Activated T-helper 1 cell treated with anti-CD3 and anti-CD28 coated beads, Interleukin-12 subunit alpha, Interleukin-12 subunit beta, Interleukin-2, Interleukin-4 antibody, amounts not matched to agents 30 ng/mL and 10 ng/mL and 1 ng/mL, durations not matched to agents 14 hours and 24 hours and 36 hours (primary cell): ENCODE data around the gene SPNS2. TPM values are rescaled to one million over a fixed set of nuclear protein-coding genes. Genes with fewer than 3 reads are reported as not detected.
"Not testable (repeated sequence)": the region's sequence is repeated elsewhere in the genome, so short reads cannot be mapped to it uniquely, and the experiment has no call there.

Source experiments
- DNase-seq: peaks from one replicate; pipeline ENCODE4 v3.0.0; 2021; ENCODE audit warnings: low spot score
- H3K27ac Mint-ChIP-seq: one replicate; pipeline ENCODE4 v1.8.0; 2021; ENCODE audit warnings: mild to moderate bottlenecking, mixed read lengths
- H3K27me3 Mint-ChIP-seq: one replicate; pipeline ENCODE4 v1.8.0; 2022; ENCODE audit warnings: mild to moderate bottlenecking, moderate library complexity, mixed read lengths; ENCODE audit not compliant: insufficient read depth
- H3K36me3 Mint-ChIP-seq: one replicate; pipeline ENCODE4 v1.8.0; 2021; ENCODE audit warnings: low read depth, mixed read lengths
- H3K4me1 Mint-ChIP-seq: one replicate; pipeline ENCODE4 v1.8.0; 2021; ENCODE audit warnings: low read depth, mixed read lengths
- H3K4me3 Mint-ChIP-seq: one replicate; pipeline ENCODE4 v1.8.0; 2021; ENCODE audit warnings: mild to moderate bottlenecking, moderate library complexity, mixed read lengths
- H3K9me3 Mint-ChIP-seq: one replicate; pipeline ENCODE4 v1.8.0; 2021; ENCODE audit warnings: mixed read lengths
- intact Hi-C: fragments of 100-400 bp; cut with micrococcal nuclease; formaldehyde crosslinking; loops from one replicate; pipeline ENCODE4 v1.15.1; 2024
- total RNA-seq: library from RNA; stranded (reverse); gene quantifications from 2 replicates; pipeline ENCODE4 v1.2.3, GENCODE V29; 2022

SPNS2 gene
- total RNA-seq, 1 donor from 2014 or later: not detected

DNA sequence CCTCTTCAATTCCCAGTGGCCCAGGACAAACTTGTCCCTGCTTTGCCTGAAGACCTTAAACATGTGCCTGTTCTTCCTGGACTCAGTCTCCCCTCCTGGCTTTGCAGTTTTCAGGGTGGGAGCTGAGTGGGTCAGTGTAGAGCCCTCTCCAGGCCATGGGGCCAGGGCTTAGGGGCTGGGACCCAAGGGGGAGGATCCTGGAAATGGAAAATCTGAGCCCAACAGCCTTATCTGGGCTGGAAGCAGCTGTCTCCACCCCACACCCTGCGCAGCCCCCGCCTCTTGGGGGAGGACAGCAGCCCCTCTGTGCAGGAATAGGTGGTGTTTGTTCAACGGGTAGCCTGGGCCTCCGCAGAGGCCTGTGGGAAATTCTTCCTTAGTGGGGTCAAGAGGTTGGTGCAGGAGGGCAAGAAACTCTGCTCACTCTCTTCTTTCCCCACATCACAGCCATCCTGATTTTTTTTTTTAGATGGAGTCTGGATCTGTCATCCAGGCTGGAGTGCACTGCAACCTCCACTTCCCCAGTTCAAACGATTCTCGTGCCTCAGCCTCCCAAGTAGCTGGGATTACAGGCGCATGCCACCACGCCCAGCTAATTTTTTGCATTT is 78.8 kb downstream of the SPNS2 start:
- H3K4me3 Mint-ChIP-seq: no peak overlapping the region
- intact Hi-C loops: no loop called here

DNA sequence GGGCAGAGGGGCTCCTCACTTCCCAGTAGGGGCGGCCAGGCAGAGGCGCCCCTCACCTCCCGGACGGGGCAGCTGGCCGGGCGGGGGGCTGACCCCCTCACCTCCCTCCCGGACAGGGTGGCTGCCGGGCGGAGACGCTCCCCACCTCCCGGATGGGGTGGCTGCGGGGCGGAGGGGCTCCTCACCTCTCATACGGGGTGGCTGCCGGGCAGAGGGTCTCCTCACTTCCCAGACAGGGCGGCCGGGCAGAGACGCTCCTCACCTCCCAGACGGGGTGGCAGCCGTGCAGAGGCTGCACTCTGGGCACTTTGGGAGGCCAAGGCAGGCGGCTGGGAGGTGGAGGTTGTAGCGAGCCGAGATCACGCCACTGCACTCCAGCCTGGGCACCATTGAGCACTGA is 79.7 kb downstream of the SPNS2 start:
- DNase-seq, intact Hi-C loops, H3K4me1 Mint-ChIP-seq, H3K27ac Mint-ChIP-seq, H3K36me3 Mint-ChIP-seq, H3K9me3 Mint-ChIP-seq, H3K4me3 Mint-ChIP-seq: not testable (repeated sequence)
- peaks cover 34% of the 10 kb centered on the region for H3K27me3 Mint-ChIP-seq

More for the DNA sequence above, 78.8 kb downstream of the SPNS2 start:
- no peak for DNase-seq
- Mint-ChIP-seq H3K36me3 (no peaks in the 10 kb centered on the region), H3K4me1 (peaks cover 18% of the 10 kb centered on the region), H3K27me3 (peaks cover 32% of the 10 kb centered on the region), H3K27ac (no peak overlapping the region), H3K9me3 (no peaks in the 10 kb centered on the region)

DNA sequence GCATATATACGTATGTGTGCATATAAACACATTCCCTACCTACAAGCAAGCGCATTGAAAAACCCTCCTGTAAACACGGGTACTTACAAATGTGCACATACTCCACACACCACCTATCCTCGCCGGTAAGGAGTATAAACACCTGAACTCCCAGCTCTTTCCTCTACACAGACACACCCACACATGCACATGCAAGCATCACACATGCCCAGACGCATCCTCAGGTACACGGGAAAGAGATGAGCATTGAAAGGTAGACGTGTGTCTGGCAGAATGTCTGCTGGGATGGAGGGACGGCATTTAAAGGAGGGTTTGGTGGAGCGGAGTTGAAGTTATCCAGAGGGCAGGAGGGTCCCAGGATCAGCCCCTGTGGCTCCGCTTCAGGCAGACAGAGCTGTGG is 81.0 kb downstream of the SPNS2 start:
- H3K36me3 Mint-ChIP-seq: no peaks in the 10 kb centered on the region
- H3K4me3 Mint-ChIP-seq: no peak overlapping the region
- H3K4me1 Mint-ChIP-seq: no peaks in the 10 kb centered on the region
- H3K9me3 Mint-ChIP-seq: no peaks in the 10 kb centered on the region
- peaks cover 34% of the 10 kb centered on the region for H3K27me3 Mint-ChIP-seq
- no peak for DNase-seq
- no peak overlapping the region for H3K27ac Mint-ChIP-seq
- intact Hi-C loops: no loop called here

DNA sequence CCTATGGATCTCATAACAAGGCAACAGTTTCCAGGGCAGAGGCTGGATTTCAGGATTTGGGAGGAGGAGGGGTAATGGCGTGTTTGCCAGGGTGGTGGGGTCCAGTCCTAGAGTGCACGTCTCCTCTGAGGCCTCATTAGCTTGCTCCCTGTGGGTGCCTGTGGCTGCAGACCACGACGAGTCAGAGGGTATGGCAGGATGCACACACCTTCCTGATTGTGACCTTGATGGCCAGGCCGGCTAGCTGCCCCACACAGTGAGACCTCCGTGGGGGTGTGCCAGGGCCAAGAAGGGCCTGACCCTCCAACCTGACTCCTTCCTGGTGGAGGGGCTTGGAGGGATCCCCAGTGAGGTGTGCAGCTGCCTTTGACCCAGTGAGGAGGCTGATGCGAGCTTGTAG is 81.6 kb downstream of the SPNS2 start:
- H3K4me1 Mint-ChIP-seq: no peaks in the 10 kb centered on the region
- H3K36me3 Mint-ChIP-seq: no peaks in the 10 kb centered on the region
- intact Hi-C loops: no loop called here
- peaks cover 34% of the 10 kb centered on the region for H3K27me3 Mint-ChIP-seq
- H3K4me3 Mint-ChIP-seq: no peak overlapping the region
- H3K9me3 Mint-ChIP-seq: no peaks in the 10 kb centered on the region
- no peak overlapping the region for H3K27ac Mint-ChIP-seq
- no peak for DNase-seq

DNA sequence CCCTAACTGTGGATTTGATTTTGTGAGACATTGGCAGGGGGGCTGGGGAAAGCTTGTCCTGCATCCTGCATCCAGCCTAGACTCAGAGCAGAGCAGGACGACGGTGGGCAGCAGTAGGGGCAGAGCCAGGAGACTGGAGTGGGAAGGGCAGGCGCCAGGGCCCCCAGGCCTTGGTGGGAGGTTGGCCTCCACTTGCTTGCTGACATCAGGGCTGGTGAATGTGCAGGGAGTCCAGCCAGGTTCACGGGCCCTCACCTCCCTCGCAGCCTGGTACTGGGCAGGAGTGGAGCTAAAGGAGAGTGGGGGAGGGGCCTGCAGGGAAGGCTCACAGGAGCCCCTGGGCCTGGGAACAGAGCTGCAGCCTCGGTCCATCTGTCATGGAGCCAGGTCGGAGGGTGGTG is 83.4 kb downstream of the SPNS2 start:
- Mint-ChIP-seq H3K4me3 (no peak overlapping the region), H3K27me3 (peaks cover 42% of the 10 kb centered on the region), H3K4me1 (no peaks in the 10 kb centered on the region)

DNA sequence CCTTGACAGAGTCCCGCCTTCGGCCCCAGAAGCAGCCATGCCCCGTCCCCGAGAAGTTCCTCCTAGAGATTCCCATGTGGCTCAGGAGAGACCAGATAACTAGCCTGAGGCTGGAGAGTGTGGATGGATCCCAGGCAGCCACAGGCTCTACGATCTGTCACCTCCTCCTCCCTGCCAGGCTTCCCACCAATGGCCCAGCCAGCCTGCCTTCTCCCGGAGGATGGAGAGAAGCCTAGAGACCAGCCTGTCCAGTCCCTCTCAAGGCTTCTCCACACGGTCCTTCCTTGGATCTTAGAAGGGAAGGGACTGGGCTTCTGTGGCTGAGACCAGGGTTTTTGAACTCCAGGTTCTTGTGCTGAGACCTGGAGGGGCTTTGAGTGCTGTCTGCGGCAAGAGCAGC is 84.0 kb downstream of the SPNS2 start:
- no peak for DNase-seq
- no peak overlapping the region for H3K27ac Mint-ChIP-seq
- intact Hi-C loops: no loop called here
- no peaks in the 10 kb centered on the region for H3K9me3 Mint-ChIP-seq
- no peak overlapping the region for H3K4me3 Mint-ChIP-seq
- H3K4me1 Mint-ChIP-seq: no peaks in the 10 kb centered on the region
- H3K36me3 Mint-ChIP-seq: no peaks in the 10 kb centered on the region
- peaks cover 47% of the 10 kb centered on the region for H3K27me3 Mint-ChIP-seq

More for the DNA sequence above, 83.4 kb downstream of the SPNS2 start:
- Mint-ChIP-seq H3K9me3 (no peaks in the 10 kb centered on the region), H3K36me3 (no peaks in the 10 kb centered on the region), H3K27ac (no peak overlapping the region)
- intact Hi-C loops: no loop called here
- no peak for DNase-seq

DNA sequence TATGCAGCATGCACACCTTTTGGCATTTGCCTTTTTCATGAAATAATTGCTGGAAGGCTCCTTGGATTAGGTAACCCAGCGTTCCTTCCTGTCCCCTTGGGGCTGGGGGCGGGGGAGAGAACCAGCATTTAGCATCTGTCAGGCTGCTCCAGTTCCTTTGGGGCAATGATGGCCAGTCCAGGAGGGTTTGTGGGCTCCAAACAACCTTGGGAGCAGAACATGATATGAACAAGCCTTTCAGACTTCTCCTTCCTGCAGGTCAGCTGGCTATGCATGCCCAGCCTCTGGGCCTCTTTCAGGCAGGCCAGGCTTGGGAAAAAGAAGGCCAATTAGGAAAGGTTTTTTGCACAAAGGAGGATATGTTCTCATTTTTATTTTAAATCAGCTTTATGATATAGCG is 84.5 kb downstream of the SPNS2 start:
- intact Hi-C loops: no loop called here
- Mint-ChIP-seq H3K36me3 (no peaks in the 10 kb centered on the region), H3K27ac (no peak overlapping the region), H3K9me3 (no peaks in the 10 kb centered on the region), H3K4me1 (no peaks in the 10 kb centered on the region), H3K4me3 (no peak overlapping the region), H3K27me3 (peaks cover 51% of the 10 kb centered on the region)
- no peak for DNase-seq

DNA sequence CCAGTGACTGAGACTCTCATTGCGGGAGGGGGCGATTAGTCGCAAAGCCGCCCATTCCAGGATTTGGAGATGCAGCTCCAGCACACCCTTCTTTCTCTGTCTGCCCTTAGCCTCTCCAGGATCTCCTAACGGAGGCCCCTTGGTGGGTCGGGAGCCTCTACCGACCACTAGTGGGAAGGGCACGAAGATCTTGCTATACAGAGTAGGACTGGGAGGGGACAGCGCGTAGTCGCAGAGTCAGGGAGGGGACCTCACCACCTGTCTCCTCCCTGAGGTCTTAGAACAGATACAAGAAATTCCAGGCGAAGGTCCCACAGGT is 85.1 kb downstream of the SPNS2 start:
- H3K27ac Mint-ChIP-seq: no peak overlapping the region
- DNase-seq: no peak
- H3K36me3 Mint-ChIP-seq: no peaks in the 10 kb centered on the region
- H3K4me1 Mint-ChIP-seq: no peaks in the 10 kb centered on the region
- no peak overlapping the region for H3K4me3 Mint-ChIP-seq
- peaks cover 55% of the 10 kb centered on the region for H3K27me3 Mint-ChIP-seq
- H3K9me3 Mint-ChIP-seq: no peaks in the 10 kb centered on the region
- intact Hi-C loops: no loop called here

DNA sequence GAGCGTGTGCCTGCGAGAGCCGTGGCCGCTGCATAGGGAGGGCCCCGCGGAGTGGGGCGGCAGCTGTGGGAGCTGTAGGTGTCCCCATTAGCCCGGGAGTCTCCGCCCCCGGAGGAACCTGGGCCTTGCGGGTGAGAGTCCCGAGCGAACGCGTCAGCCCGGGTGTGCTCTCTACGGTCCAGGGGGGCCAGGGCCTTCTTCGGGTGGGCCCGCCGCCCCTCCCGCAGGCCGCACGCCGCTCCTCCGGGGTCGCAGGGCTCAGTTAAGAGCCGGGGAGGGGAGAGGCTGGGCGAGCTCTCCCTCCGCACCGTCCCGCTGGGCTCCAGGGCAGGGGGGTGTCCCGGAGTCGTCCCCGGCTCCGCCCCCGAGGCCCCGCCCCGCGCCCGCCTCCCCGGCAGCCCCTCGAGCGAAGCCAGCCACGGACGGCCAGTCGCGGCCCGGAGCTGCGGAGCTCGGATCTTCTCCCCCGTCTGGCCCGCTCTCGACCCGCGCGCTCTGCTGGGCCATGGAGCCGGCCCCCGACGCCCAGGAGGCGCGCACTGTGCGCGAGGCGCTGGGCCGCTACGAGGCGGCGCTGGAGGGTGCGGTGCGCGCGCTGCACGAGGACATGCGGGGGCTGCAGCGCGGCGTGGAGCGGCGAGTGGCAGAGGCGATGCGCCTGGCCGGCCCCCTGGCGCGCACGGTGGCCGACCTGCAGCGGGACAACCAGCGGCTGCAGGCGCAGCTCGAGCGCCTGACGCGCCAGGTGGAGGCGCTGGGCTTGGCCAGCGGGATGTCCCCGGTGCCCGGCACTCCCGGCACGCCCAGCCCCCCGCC is 85.6 kb downstream of the SPNS2 start, which contains the start of gene SMTNL2:
Gene SMTNL2 (plus strand): TSS at position 429 of the 816 bp plus-strand sequence. CDS start 77 bp downstream, at position 506.
- DNase-seq: no peak
- Mint-ChIP-seq H3K9me3 (no peaks in the 10 kb centered on the region), H3K36me3 (no peaks in the 10 kb centered on the region), H3K4me3 (no peak within 1 kb of the TSS), H3K27ac (no peak within 1 kb of the TSS), H3K4me1 (no peaks in the 10 kb centered on the region), H3K27me3 (peaks cover 55% of the 10 kb centered on the region)
- intact Hi-C loops: no loop called here

DNA sequence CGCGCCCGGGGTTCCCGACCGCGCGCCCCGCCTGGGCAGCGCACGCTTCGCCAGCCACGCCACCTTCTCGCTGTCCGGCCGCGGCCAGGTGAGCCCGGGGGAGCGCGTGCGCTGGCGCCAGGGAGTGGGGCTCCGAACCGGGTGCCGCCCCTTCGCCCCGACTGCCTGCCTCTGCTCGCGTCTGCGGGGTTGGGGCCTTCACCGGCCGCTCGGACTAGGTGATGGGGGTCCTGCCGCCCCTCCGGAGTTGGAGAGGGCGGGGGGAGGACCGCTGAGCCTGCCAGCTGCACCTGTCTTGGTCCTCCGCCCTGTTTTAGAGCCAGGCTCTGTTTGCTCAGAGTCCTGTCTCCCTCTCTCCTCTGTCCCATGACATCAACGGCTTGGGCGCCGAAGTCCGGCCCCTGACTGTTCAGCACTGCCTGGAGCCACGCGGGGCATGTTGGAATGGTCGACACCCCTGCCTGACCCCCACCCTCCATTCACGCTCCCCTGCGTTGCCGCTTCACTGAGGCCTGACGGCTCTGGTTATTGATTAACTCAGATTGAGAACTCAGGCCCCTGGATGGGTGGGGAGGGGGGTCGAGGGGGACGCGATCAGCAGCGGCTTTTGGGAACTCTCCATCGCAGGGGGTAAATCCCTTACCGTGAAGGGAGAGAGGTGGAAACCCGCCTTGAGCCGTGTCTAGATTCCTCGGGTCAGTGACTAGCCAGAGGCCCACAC is 86.4 kb downstream of the SPNS2 start:
- no peaks in the 10 kb centered on the region for H3K36me3 Mint-ChIP-seq

DNA sequence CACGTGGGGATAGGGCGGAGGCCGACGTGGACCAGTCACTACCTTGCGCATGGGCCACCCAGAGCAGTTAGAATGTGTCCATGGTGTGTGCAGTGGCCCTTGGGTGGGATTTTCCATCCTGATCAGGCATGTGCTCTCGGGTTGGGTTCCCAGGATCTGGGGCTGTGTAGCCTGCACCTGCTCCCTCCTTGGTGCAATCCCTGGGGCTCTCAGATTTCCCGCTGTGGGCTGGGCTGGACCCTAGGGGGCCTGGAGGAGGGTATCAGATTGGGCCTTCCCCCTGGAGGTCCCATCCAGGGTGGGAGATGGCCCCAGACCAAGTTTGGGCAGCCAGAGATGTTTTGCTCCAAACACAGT is 86.9 kb downstream of the SPNS2 start:
- intact Hi-C loops: no loop called here
- no peak overlapping the region for H3K27ac Mint-ChIP-seq
- H3K4me3 Mint-ChIP-seq: no peak overlapping the region
- H3K9me3 Mint-ChIP-seq: no peaks in the 10 kb centered on the region
- peaks cover 55% of the 10 kb centered on the region for H3K27me3 Mint-ChIP-seq
- no peaks in the 10 kb centered on the region for H3K4me1 Mint-ChIP-seq
- no peak for DNase-seq
- H3K36me3 Mint-ChIP-seq: no peaks in the 10 kb centered on the region

More for the DNA sequence above, 86.4 kb downstream of the SPNS2 start:
- Mint-ChIP-seq H3K4me3 (no peak overlapping the region), H3K27ac (no peak overlapping the region), H3K4me1 (no peaks in the 10 kb centered on the region), H3K9me3 (no peaks in the 10 kb centered on the region), H3K27me3 (peaks cover 55% of the 10 kb centered on the region)
- intact Hi-C loops: no loop called here
- no peak for DNase-seq

DNA sequence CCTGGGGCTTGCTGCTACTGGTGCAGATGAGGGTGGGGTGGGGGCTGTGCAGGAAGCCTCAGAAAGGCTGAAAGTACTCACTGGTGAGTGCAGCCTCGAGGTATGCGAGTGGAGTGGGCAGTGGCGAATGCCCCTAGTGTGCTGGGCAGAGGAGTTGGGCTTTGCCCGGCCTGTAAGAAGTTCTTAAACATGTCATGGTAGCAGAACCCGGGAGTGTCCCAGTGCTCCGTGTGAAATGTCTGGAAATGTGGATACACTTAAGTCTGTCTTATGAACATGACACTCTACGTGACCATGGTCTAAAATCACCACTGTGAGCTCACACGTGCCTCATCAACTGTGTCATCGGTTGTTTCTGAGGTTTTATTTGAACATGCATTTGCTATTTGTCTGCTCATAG is 87.4 kb downstream of the SPNS2 start:
- no peak overlapping the region for H3K27ac Mint-ChIP-seq
- no peaks in the 10 kb centered on the region for H3K4me1 Mint-ChIP-seq
- H3K27me3 Mint-ChIP-seq: peaks cover 52% of the 10 kb centered on the region

DNA sequence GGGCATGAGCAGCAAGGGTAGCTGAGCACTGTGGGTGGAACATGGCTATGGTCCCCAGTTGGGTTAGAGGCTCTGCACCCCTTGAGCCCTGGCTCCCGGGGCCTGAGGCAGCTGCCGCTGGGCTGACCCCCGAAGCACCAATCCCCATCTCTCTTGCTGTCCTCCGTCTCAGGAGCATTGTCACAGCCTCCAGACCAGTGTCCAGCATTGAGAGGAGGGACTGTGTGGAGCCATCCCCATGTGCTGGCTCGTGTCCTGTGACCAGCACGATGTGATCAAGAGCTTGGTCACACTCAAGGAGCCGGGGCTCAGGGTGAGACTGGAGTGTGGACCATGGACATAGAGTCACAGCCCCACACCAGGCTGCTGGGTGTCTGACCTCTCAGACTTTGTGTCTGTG is 88.5 kb downstream of the SPNS2 start:
- no peak overlapping the region for H3K4me3 Mint-ChIP-seq
- H3K27me3 Mint-ChIP-seq: peaks cover 49% of the 10 kb centered on the region
- no peaks in the 10 kb centered on the region for H3K4me1 Mint-ChIP-seq
- H3K36me3 Mint-ChIP-seq: no peaks in the 10 kb centered on the region
- H3K27ac Mint-ChIP-seq: no peak overlapping the region
- intact Hi-C loops: no loop called here
- no peak for DNase-seq
- no peaks in the 10 kb centered on the region for H3K9me3 Mint-ChIP-seq

More for the DNA sequence above, 87.4 kb downstream of the SPNS2 start:
- intact Hi-C loops: no loop called here
- Mint-ChIP-seq H3K4me3 (no peak overlapping the region), H3K36me3 (no peaks in the 10 kb centered on the region), H3K9me3 (no peaks in the 10 kb centered on the region)
- no peak for DNase-seq
